GM18867 (cell line): ENCODE data around the gene INO80.

Experiments used
- ATAC-seq: cut with Tn5 transposase; IDR thresholded peaks from one replicate; pipeline ENCODE4 v1.9.1; 2021; ENCODE audit warnings: mild to moderate bottlenecking, moderate library complexity; ENCODE audit not compliant: unreplicated experiment

INO80 gene

DNA sequence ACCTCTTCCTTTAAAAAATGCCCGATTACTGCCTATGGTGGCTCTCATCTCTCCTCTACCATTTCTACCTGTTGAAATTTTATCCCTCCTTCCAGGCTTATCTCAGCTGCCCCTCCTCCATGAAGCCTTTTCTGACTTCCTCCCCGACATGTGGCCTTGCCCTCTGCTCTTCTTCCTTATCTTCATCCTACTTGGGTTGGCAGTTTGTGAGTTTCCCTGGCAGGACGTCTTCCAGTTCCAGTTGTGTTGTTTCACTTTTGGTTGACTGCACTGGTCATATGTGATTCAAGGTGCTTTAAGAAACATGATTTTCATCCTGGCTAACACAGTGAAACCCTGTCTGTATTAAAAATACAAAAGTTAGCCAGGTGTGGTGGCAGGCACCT is 182.6 kb downstream of the INO80 start:
- ATAC-seq: no peak

DNA sequence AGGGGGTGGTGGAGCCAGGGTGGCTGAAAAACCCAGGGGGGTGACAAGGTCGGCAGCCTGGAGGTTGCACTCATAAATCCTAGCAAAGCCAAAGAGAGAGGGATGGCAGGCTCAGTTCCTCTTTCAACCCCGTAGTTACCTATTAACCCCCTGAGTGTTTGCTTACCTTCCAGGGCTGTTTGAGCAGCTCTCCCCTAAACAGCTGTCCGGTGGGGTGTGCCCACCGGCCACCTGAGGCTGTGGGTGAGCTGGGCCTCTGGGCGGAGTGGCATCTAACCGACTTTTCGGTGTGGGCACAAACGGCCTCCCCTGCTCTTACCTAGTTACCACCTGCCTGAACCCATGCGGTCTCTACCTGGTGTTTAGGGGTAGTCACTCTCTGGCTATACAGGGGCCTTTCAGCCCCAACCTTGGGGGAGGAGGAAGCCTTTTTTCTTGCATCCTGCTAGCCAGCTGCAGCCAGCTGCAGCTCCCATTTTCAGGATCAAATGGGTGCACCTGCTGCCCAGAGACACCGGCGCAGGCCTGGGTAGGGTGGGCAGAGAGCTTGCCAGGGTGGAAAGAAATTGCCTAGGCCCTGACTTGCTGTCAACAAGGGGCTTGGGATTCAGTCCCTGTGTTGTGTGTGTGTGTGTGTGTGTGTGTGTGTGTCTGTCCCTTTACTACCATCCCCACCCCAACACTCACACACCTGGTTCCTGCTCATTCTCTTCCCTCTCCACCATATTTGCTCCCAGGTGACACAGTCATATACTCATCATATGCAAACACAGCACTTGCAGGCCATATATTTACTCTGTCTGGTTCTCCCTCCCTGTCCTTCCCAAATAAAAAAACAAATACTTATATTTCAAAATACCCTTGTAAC is 183.2 kb downstream of the INO80 start:
- ATAC-seq: no peak

GRCh38 chr15:40932156-40932555 is 183.9 kb downstream of the INO80 start:
- no peak for ATAC-seq

GRCh38 chr15:40931300-40932142 is 184.6 kb downstream of the INO80 start:
- no peak for ATAC-seq

DNA sequence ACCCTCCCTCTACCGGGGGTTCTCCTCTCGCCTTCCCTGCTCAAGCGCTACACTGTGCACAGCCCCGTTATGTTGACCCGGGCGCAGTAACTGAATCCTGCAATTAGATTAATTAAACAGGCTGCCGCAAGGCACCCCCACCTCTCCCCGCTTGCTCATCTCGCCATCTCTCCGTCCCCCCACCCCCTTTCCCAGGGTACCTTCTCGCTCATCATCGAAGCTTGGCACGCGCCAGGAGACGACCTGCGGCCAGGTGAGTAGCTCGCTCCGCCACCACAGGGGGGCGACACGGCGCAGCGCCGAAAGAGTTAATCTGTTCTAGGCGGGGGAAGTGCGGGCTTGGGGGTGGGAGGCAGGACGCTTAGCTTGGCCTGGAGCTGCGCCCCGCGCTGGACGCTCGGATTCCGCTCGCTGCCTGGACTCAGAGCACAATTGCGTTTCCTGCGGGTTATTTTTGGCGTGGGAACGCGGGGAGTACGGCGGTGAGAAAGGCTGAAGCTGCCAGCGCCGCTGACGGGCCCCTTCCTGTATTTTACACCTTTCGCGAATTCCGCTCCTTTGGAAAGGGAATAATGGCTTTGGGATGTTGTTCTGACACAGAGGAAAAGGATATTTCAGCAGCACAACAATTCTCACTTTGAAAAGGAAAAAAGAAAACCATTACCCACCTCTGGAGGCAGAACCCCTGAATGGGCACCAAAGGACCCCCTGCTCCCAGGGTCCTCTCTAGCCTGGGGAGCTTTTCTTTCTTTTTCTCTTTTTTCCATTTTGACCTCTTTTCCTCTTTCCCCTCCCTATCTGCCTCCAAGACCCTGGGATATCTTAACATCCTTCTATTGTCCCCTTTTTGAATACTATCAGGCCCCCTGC is 185.4 kb downstream of the INO80 start:
- ATAC-seq: no peak

DNA sequence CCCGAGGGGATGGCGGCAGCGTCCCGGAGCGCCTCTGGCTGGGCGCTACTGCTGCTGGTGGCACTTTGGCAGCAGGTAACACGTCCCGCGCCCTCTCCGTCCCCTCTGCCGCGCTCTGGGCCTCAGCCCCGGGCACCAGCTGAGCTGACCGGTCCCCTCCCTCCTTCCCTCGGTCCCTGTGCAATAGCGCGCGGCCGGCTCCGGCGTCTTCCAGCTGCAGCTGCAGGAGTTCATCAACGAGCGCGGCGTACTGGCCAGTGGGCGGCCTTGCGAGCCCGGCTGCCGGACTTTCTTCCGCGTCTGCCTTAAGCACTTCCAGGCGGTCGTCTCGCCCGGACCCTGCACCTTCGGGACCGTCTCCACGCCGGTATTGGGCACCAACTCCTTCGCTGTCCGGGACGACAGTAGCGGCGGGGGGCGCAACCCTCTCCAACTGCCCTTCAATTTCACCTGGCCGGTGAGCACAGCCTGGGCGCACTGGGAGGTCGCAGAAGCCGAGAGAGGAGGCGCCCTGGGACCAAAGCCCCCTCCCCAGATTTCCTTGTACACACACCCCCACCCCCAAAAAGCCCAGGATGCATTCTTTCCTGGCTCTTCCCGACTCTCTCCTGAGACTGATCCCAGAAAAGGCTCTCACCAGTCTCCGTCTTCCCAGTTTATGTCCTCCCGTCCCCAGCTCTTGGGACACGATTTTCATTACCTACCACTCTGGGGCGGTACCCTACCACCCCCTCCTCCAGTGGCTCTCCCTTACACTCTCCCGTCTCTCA is 186.2 kb downstream of the INO80 start:
- ATAC-seq: no peak
